HEK293T (cell line): ENCODE measurements around the gene ELP2.
"Not testable (repeated sequence)": the region's sequence is repeated elsewhere in the genome, so short reads cannot be mapped to it uniquely, and the experiment has no call there.

Source experiments
- CTCF ChIA-PET: fragments of 350-600 bp; formaldehyde crosslinking; extraction: SDS; loops from one replicate; lab custom pipeline; 2021; ENCODE audit warnings: antibody characterized with exemption, inconsistent platforms; lab: Yijun Ruan, JAX
- POLR2A ChIA-PET: fragments of 350-600 bp; formaldehyde crosslinking; extraction: SDS; loops from one replicate; lab custom pipeline; 2020; ENCODE audit warnings: antibody characterized with exemption, inconsistent platforms; lab: Yijun Ruan, JAX
- DNase-seq: peaks from one replicate; pipeline ENCODE4 v3.0.0; 2012; ENCODE audit warnings: mixed read lengths; ENCODE audit errors: extremely low spot score
- ARNT ChIP-seq: fragments of 450-650 bp; IDR thresholded peaks from 2 replicates; pipeline ENCODE4 v1.6.1; 2017; ENCODE audit warnings: mild to moderate bottlenecking
- BHLHE40 ChIP-seq: fragments of 450-650 bp; IDR thresholded peaks from 2 replicates; pipeline ENCODE4 v1.6.1; 2016; ENCODE audit warnings: mild to moderate bottlenecking, moderate library complexity, borderline replicate concordance
- CTBP1 ChIP-seq: fragments of 450-650 bp; IDR thresholded peaks from 2 replicates; pipeline ENCODE4 v1.6.1; 2016; ENCODE audit warnings: borderline replicate concordance
- ELF4 ChIP-seq: fragments of 450-650 bp; IDR thresholded peaks from 2 replicates; pipeline ENCODE4 v1.6.1; 2017; ENCODE audit warnings: antibody characterized with exemption
- FOXA1 ChIP-seq: fragments of 450-650 bp; IDR thresholded peaks from 2 replicates; pipeline ENCODE4 v1.6.1; 2016; ENCODE audit warnings: mild to moderate bottlenecking
- FOXK2 ChIP-seq: fragments of 450-650 bp; IDR thresholded peaks from 2 replicates; pipeline ENCODE4 v1.6.1; 2016; ENCODE audit warnings: mild to moderate bottlenecking
- FOXM1 ChIP-seq: fragments of 450-650 bp; IDR thresholded peaks from 2 replicates; pipeline ENCODE4 v1.6.1; 2017; ENCODE audit warnings: mild to moderate bottlenecking, borderline replicate concordance
- HDGF ChIP-seq: fragments of 450-650 bp; IDR thresholded peaks from 2 replicates; pipeline ENCODE4 v1.6.1; 2017; ENCODE audit warnings: antibody characterized with exemption, borderline replicate concordance
- L3MBTL2 ChIP-seq: fragments of 450-650 bp; conservative IDR thresholded peaks from 2 replicates; pipeline ENCODE4 v1.6.1; 2016; ENCODE audit warnings: mild to moderate bottlenecking
- LEF1 ChIP-seq: fragments of 450-650 bp; IDR thresholded peaks from 2 replicates; pipeline ENCODE4 v1.6.1; 2017; ENCODE audit warnings: mild to moderate bottlenecking, borderline replicate concordance
- NFRKB ChIP-seq: fragments of 450-650 bp; IDR thresholded peaks from 2 replicates; pipeline ENCODE4 v1.6.1; 2016; ENCODE audit warnings: mild to moderate bottlenecking, moderate library complexity
- PKNOX1 ChIP-seq: fragments of 450-650 bp; IDR thresholded peaks from 2 replicates; pipeline ENCODE4 v1.6.1; 2016
- SP1 ChIP-seq: fragments of 450-650 bp; IDR thresholded peaks from 2 replicates; pipeline ENCODE4 v1.6.1; 2017
- SUZ12 ChIP-seq: fragments of 450-650 bp; IDR thresholded peaks from 2 replicates; pipeline ENCODE4 v1.6.1; 2016; ENCODE audit warnings: mild to moderate bottlenecking
- TARDBP ChIP-seq: fragments of 450-650 bp; IDR thresholded peaks from 2 replicates; pipeline ENCODE4 v1.6.1; 2016
- ZNF384 ChIP-seq: fragments of 450-650 bp; IDR thresholded peaks from 2 replicates; pipeline ENCODE4 v1.6.1; 2016

Gene ELP2

DNA sequence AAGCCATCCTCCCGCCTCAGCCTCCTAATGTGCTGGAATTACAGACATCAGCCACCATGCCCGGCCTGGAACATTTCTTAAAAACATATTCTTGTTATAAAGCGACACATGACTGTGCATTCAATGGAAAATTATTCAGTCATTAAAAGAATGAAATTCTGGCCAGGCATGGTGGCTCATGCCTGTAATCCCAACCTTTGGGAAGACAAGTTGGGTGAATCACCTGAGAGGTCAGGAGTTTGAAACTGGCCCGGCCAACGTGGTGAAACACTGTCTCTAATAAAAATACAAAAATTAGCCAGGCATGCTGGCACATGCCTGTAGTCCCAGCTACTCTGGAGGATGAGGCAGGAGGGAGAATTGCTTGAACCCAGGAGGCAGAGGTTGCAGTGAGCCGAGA lies 40.7 kb upstream of the ELP2 start:
- TF ChIP-seq FOXA1 (no peak), CTBP1 (no peak), SUZ12 (no peak)
- POLR2A ChIA-PET = no interaction called here
- CTCF ChIA-PET = interaction anchor here (0.7 kb wide), 1 partner anchor 61 kb away, joined by 3 read pairs; no protein-coding TSS in a partner anchor
- no peak for DNase-seq

DNA sequence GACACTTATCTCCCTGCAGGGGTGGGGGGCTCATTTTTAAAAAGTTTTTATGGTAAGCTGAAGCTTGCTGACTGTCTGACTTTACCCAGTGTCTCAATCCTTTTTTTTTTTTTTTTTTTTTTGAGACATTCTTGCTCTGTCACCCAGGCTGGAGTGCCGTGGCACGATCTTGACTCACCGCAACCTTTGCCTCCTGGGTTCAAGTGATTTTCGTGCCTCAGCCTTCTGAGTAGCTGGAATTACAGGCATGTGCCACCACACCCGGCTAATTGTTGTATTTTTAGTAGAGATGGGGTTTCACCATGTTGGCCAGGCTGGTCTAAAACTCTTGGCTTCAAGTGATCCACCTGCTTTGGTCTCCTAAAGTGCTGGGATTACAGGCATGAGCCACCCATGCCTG lies 37.6 kb upstream of the ELP2 start:
- not testable (repeated sequence) for DNase-seq
- ChIA-PET POLR2A (interaction anchor here (1.3 kb wide), 1 partner anchor 37 kb away, joined by 3 read pairs; the partner anchor contains the start of gene SLC39A6), CTCF (interaction anchor here (0.7 kb wide), 1 partner anchor 192 kb away, joined by 3 read pairs; no protein-coding TSS in a partner anchor)

GRCh38 chr18:36094431-36094830 lies 35.3 kb upstream of the ELP2 start:
- no peak for DNase-seq
- POLR2A ChIA-PET = interaction anchor here (1.7 kb wide), 1 partner anchor 36 kb away, joined by 5 read pairs; no protein-coding TSS in a partner anchor
- TF ChIP-seq ELF4 (no peak), L3MBTL2 (no peak), SUZ12 (no peak), SP1 (no peak), FOXA1 (no peak), FOXK2 (no peak)
- CTCF ChIA-PET = interaction anchor here (1.6 to 2.9 kb wide), 5 partner anchors 27 to 735 kb away, joined by 4 to 46 read pairs (median 6); partner anchors contain the start of genes KIAA1328, RPRD1A and TPGS2

GRCh38 chr18:36095936-36096519 lies 33.7 kb upstream of the ELP2 start:
- peak; percentile 49 for DNase-seq

DNA sequence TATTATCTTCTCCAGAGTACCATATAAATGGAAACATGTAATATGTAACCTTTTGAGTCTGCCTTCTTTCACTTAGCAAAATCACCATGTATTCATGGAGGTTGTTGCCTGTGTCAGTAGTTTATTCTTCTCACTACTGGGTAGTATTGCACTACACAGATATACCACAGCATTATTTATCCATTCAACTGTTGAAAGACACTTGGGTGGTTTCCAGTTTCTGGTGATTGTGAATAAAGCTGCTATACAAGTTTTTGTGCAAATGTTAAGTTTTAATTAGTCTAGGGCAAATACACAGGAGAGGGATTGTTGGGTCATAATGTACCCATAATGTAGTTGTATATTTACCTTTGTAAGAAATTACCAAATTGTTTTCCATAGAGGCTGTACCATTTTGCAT lies 32.7 kb upstream of the ELP2 start:
- TF ChIP-seq FOXA1 (no peak), PKNOX1 (no peak), ARNT (no peak), NFRKB (no peak), SP1 (no peak), SUZ12 (no peak), HDGF (no peak), BHLHE40 (no peak), ZNF384 (no peak), L3MBTL2 (no peak), FOXK2 (no peak), ELF4 (no peak), FOXM1 (no peak), CTBP1 (no peak)
- DNase-seq = no peak
- CTCF ChIA-PET = interaction anchor here (0.7 to 1.9 kb wide), 2 partner anchors 188 to 189 kb away, joined by 3 to 6 read pairs; no protein-coding TSS in a partner anchor
- POLR2A ChIA-PET = no interaction called here

More at GRCh38 chr18:36095936-36096519, 33.7 kb upstream of the ELP2 start:
- TF ChIP-seq ZNF384 = no peak
- no peak for TF ChIP-seq FOXK2
- TF ChIP-seq FOXM1 = no peak
- no peak for TF ChIP-seq SP1
- TF ChIP-seq NFRKB = no peak
- TF ChIP-seq CTBP1 = no peak
- TF ChIP-seq FOXA1 = no peak
- no peak for TF ChIP-seq PKNOX1
- POLR2A ChIA-PET = interaction anchor here (0.6 to 1.7 kb wide), 2 partner anchors 34 to 166 kb away, joined by 3 to 5 read pairs; no protein-coding TSS in a partner anchor
- CTCF ChIA-PET = interaction anchor here (0.7 to 2.9 kb wide), 18 partner anchors 10 to 733 kb away, joined by 3 to 46 read pairs (median 4); partner anchors contain the start of genes KIAA1328, RPRD1A and TPGS2

DNA sequence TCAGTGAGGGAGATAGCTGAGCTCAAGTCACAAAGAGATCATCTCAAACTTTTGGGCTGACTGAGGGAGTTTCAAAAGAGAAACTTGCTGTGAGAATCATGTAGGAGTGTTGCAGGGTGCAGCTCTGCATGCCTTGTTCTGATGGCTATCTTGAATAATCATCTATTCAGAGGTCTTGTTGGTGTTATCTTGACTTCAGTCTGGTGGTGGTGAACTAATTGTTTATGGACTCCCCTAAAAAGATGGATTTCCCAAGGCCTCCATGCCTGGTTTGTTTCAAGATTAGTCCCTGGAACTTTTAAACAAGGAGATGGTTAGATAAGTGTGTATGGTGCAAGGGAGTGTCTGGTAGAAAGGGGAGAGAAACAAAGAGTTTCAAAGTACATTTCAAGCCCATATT lies 30.4 kb upstream of the ELP2 start:
- DNase-seq = no peak
- POLR2A ChIA-PET = no interaction called here
- TF ChIP-seq TARDBP (no peak), ARNT (no peak), FOXK2 (no peak), BHLHE40 (no peak)
- CTCF ChIA-PET = interaction anchor here (0.6 to 2.3 kb wide), 3 partner anchors 8 to 185 kb away, joined by 3 to 6 read pairs (median 4); no protein-coding TSS in a partner anchor

DNA sequence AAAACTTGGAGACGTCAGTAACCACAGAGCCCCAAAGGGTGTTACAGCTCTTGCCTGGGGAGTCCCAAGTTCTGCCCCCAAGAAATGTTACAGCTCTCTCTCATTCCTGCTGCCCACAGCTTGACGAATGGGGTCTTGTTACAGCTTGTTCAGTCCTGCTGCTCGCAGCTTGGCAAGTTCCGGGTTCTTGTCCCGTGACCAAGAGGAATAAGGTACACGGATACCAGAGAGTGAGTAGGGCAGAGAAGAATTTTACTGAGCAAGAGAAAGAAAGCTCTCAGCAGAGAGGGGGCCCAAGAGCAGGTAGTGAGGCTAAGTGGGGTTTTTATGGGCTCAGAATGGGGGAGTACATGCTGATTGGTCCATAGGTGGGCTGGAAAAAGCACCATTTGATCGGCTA lies 27.8 kb upstream of the ELP2 start:
- ChIA-PET CTCF (no interaction called here), POLR2A (no interaction called here)
- DNase-seq = no peak
- TF ChIP-seq SP1 (no peak), FOXK2 (no peak), ARNT (no peak), ELF4 (no peak), FOXM1 (no peak), FOXA1 (no peak), L3MBTL2 (no peak), ZNF384 (no peak), HDGF (no peak), TARDBP (no peak), NFRKB (no peak), PKNOX1 (no peak), SUZ12 (no peak), BHLHE40 (no peak), LEF1 (no peak), CTBP1 (no peak)
